ENCODE results near the gene HSD17B8.

The HSD17B8 gene

GRCh38 chr6:33170176-33171015 is 34.1 kb upstream of the HSD17B8 start:
- DNase-seq (ENCODE audit: extremely low spot score): no peak
- ChIA-PET POLR2A (no interaction called here), CTCF (interaction anchor here (1.2 to 2.6 kb wide), 2 partner anchors 9 to 78 kb away, joined by 3 to 8 read pairs; no protein-coding TSS in a partner anchor)
- no peak for TF ChIP-seq CTCF (IDR thresholded peaks at IDR 0.05; ENCODE audit: control extremely low read depth, extremely low read depth, low read depth, missing control alignments)

GRCh38 chr6:33171016-33171879 is 33.2 kb upstream of the HSD17B8 start:
- CTCF ChIA-PET: interaction anchor here (0.8 to 3.2 kb wide), 12 partner anchors 10 to 285 kb away, joined by 3 to 19 read pairs (median 4); no protein-coding TSS in a partner anchor
- no peak for TF ChIP-seq CTCF (IDR thresholded peaks at IDR 0.05; ENCODE audit: control extremely low read depth, extremely low read depth, low read depth, missing control alignments)
- POLR2A ChIA-PET: no interaction called here
- no peak for DNase-seq (ENCODE audit: extremely low spot score)

- TF ChIP-seq CTCF (IDR thresholded peaks at IDR 0.05; ENCODE audit: control extremely low read depth, extremely low read depth, low read depth, missing control alignments): no peak
- ChIA-PET POLR2A (no interaction called here), CTCF (interaction anchor here (0.8 to 3.2 kb wide), 26 partner anchors 8 to 286 kb away, joined by 3 to 19 read pairs (median 4); no protein-coding TSS in a partner anchor)
- DNase-seq (ENCODE audit: extremely low spot score): no peak
Observed at GRCh38 chr6:33171880-33172687, 32.4 kb upstream of the HSD17B8 start.

- POLR2A ChIA-PET: no interaction called here
- DNase-seq (ENCODE audit: extremely low spot score): peak; percentile 73
- TF ChIP-seq CTCF (IDR thresholded peaks at IDR 0.05; ENCODE audit: control extremely low read depth, extremely low read depth, low read depth, missing control alignments): peak; percentile 64
Observed at GRCh38 chr6:33172688-33173534, 31.5 kb upstream of the HSD17B8 start.

GRCh38 chr6:33173535-33174180 is 30.8 kb upstream of the HSD17B8 start:
- DNase-seq (ENCODE audit: extremely low spot score): no peak
- no peak for TF ChIP-seq CTCF (IDR thresholded peaks at IDR 0.05; ENCODE audit: control extremely low read depth, extremely low read depth, low read depth, missing control alignments)
- ChIA-PET CTCF (interaction anchor here (0.8 to 3.2 kb wide), 23 partner anchors 9 to 189 kb away, joined by 3 to 19 read pairs (median 4); partner anchors contain the start of gene HLA-DPA1), POLR2A (no interaction called here)

More at GRCh38 chr6:33172688-33173534, 31.5 kb upstream of the HSD17B8 start:
- CTCF ChIA-PET: interaction anchor here (0.8 to 3.2 kb wide), 39 partner anchors 8 to 287 kb away, joined by 3 to 19 read pairs (median 4); partner anchors contain the start of gene HLA-DPA1
